Esophagus squamous epithelium (tissue), 4 donors: ENCODE measurements around the gene KLHL29.

ENCODE experiments used
- CTCF ChIP-seq, 6 experiments: fragments of 450-650 bp in 4 of 6; fragments of 200-600 bp in 2 of 6; sonication (generic) in 2 of 6; IDR thresholded peaks; one replicate each; pipeline ENCODE4 v1.5.1; 2016 to 2019; ENCODE audit warnings: antibody characterized with exemption in 6 of 6, mild to moderate bottlenecking in 4 of 6, moderate library complexity in 4 of 6
- POLR2A ChIP-seq, 4 donors: fragments of 450-650 bp; IDR thresholded peaks; one replicate each; pipeline ENCODE4 v1.6.1; 2017; ENCODE audit warnings: antibody characterized with exemption in 4 of 4, mild to moderate bottlenecking in 4 of 4, moderate library complexity in 3 of 4

- TF ChIP-seq CTCF (IDR thresholded peaks at IDR 0.05) (no peak), POLR2A (IDR thresholded peaks at IDR 0.05) (no peak)
Measured at GRCh38 chr2:23486684-23487075, 101.7 kb downstream of the KLHL29 start.
